HL-60 (cell line): ENCODE data around the gene NEDD8.

Experiments
- GABPA ChIP-seq: IDR thresholded peaks from 2 replicates; pipeline ENCODE4 v1.6.1; 2012; ENCODE audit warnings: low read depth
- TF ChIP-seq, protein P1 (sequence below): IDR thresholded peaks from one replicate; pipeline ENCODE4 v1.5.1; 2011; ENCODE audit warnings: low read length, control low read depth, inconsistent platforms; ENCODE audit not compliant: insufficient read depth

DNA sequence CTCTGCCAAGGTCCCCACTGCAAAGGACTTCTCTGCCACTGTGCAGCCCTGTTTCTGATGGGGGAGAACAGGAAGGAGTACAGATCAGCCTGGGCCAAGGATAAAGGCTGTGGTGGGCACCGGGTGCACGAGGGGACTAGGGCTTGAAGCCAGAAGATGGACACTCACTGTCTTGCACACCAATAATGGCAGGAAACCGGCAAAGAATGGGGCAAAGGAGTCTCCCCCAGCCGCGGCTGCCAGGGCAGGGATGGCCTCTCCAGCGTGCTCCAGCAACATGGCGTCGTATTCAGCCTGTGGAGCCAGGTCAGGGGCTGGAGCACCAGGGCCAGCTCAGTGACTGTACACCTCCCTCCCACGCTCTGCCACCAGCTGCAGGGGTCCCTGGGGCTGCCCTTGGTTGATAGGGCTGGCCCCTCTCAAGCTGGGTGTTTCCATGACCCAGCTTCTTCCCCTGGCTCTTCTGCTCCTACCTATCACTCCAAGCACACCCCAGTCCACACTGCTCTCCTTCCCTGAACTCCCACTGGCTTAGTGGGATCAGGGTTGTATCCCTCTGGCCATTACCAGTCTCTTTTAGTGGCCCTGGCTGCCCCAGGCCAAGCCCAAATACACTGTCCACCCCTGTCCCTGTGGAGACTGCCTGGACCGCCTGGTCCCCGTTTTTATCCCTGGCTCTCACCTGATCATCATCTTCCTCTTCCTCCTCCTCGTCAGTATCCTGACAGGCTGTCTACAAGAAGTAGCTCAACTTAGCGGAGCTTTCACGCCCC, 49.9 kb downstream of the NEDD8 start:
- TF ChIP-seq, protein P1, sequence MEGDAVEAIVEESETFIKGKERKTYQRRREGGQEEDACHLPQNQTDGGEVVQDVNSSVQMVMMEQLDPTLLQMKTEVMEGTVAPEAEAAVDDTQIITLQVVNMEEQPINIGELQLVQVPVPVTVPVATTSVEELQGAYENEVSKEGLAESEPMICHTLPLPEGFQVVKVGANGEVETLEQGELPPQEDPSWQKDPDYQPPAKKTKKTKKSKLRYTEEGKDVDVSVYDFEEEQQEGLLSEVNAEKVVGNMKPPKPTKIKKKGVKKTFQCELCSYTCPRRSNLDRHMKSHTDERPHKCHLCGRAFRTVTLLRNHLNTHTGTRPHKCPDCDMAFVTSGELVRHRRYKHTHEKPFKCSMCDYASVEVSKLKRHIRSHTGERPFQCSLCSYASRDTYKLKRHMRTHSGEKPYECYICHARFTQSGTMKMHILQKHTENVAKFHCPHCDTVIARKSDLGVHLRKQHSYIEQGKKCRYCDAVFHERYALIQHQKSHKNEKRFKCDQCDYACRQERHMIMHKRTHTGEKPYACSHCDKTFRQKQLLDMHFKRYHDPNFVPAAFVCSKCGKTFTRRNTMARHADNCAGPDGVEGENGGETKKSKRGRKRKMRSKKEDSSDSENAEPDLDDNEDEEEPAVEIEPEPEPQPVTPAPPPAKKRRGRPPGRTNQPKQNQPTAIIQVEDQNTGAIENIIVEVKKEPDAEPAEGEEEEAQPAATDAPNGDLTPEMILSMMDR, result no peak
- TF ChIP-seq GABPA, result no peak
